IMR-90 (cell line): Measurements from ENCODE around the gene TNK2. TPM values are rescaled to one million over a fixed set of nuclear protein-coding genes. Genes with fewer than 3 reads are reported as not detected.

Experiments
- ATAC-seq: fragments of 200-7000 bp; cut with Tn5 transposase; 2 replicates; pipeline ENCODE4 v1.9.1; 2020; ENCODE audit warnings: low read depth, mild to moderate bottlenecking, moderate library complexity
- BruUV-seq: library from RNA; stranded (reverse); fragments of 400-500 nt; replicated peaks from 2 replicates; lab custom pipeline; 2021; lab: Mats Ljungman, UMichigan
- CTCF ChIA-PET: fragments of 300-600 bp; formaldehyde crosslinking; extraction: SDS; loops from one replicate; lab custom pipeline; 2021; ENCODE audit warnings: antibody characterized with exemption; lab: Yijun Ruan, JAX
- POLR2A ChIA-PET: fragments of 300-600 bp; sonication (Branson Sonifier 250); formaldehyde crosslinking; loops from one replicate; lab custom pipeline; 2022; ENCODE audit warnings: antibody characterized with exemption; ENCODE audit not compliant: unreplicated experiment; lab: Charles Lee
- DNase-seq: peaks from one replicate; pipeline ENCODE4 v3.0.0; 2013
- H2AFZ ChIP-seq: replicated peaks from 2 replicates; pipeline ENCODE3; 2013; ENCODE audit warnings: low read length, mild to moderate bottlenecking; ENCODE audit not compliant: poor library complexity
- H2AK5ac ChIP-seq: 2 replicates; pipeline ENCODE4 v1.6.1; 2013; ENCODE audit warnings: low read depth, low read length, inconsistent platforms
- H2AK9ac ChIP-seq: replicated peaks from 2 replicates; pipeline ENCODE3; 2013; ENCODE audit warnings: mild to moderate bottlenecking, low read depth, low read length, moderate library complexity; ENCODE audit not compliant: poor library complexity
- H2BK120ac ChIP-seq: 2 replicates; pipeline ENCODE4 v1.6.1; 2013; ENCODE audit warnings: low read depth, low read length, inconsistent platforms
- H2BK15ac ChIP-seq: 3 replicates; pipeline ENCODE4 v1.6.1; 2013; ENCODE audit warnings: low read depth, low read length, inconsistent platforms
- H2BK20ac ChIP-seq: 2 replicates; pipeline ENCODE4 v1.6.1; 2013; ENCODE audit warnings: low read depth, mild to moderate bottlenecking, inconsistent platforms, low read length, moderate library complexity
- H2BK5ac ChIP-seq: 2 replicates; pipeline ENCODE4 v1.6.1; 2013; ENCODE audit warnings: mild to moderate bottlenecking, low read depth, low read length, inconsistent platforms; ENCODE audit not compliant: poor library complexity, severe bottlenecking
- H3K14ac ChIP-seq: replicated peaks from 2 replicates; pipeline ENCODE4 v1.6.1; 2013; ENCODE audit warnings: low read depth, low read length, inconsistent platforms
- H3K18ac ChIP-seq: 2 replicates; pipeline ENCODE4 v1.6.1; 2013; ENCODE audit warnings: low read depth, low read length, control low read depth
- H3K23ac ChIP-seq: 2 replicates; pipeline ENCODE4 v1.6.1; 2013; ENCODE audit warnings: low read depth, low read length, inconsistent platforms
- H3K27ac ChIP-seq: 2 replicates; pipeline ENCODE4 v1.5.1; 2013; ENCODE audit warnings: mild to moderate bottlenecking, control low read depth, low read length; ENCODE audit not compliant: insufficient read depth
- H3K27me3 ChIP-seq: 2 replicates; pipeline ENCODE4 v1.6.1; 2013; ENCODE audit warnings: low read length; ENCODE audit not compliant: control insufficient read depth, insufficient read depth
- H3K36me3 ChIP-seq: 2 replicates; pipeline ENCODE4 v1.6.1; 2013; ENCODE audit warnings: low read length, mixed read lengths; ENCODE audit not compliant: control insufficient read depth, insufficient read depth
- H3K4ac ChIP-seq: 2 replicates; pipeline ENCODE4 v1.6.1; 2013; ENCODE audit warnings: low read depth, low read length, inconsistent platforms
- H3K4me1 ChIP-seq: 2 replicates; pipeline ENCODE4 v1.6.1; 2013; ENCODE audit warnings: low read length, mixed read lengths; ENCODE audit not compliant: control insufficient read depth, insufficient read depth
- H3K4me2 ChIP-seq: 2 replicates; pipeline ENCODE4 v1.6.1; 2013; ENCODE audit warnings: low read depth, mild to moderate bottlenecking, control low read depth, low read length, moderate library complexity
- H3K4me3 ChIP-seq: 2 replicates; pipeline ENCODE4 v1.5.1; 2013; ENCODE audit warnings: low read depth, mild to moderate bottlenecking, control low read depth, low read length, moderate library complexity; ENCODE audit not compliant: insufficient read depth
- H3K56ac ChIP-seq: 2 replicates; pipeline ENCODE4 v1.6.1; 2013; ENCODE audit warnings: low read length, inconsistent platforms; ENCODE audit not compliant: insufficient read depth; ENCODE audit errors: extremely low read depth
- H3K79me1 ChIP-seq, 2 experiments: 2 replicates each; pipeline ENCODE4 v1.6.1; 2013; ENCODE audit warnings: low read length in 2 of 2, inconsistent platforms in 1 of 2, low read depth in 1 of 2
- H3K9ac ChIP-seq: 2 replicates; pipeline ENCODE4 v1.6.1; 2013; ENCODE audit warnings: low read depth, low read length, control low read depth
- H3K9me1 ChIP-seq: 2 replicates; pipeline ENCODE4 v1.6.1; 2013; ENCODE audit warnings: low read length, inconsistent platforms; ENCODE audit not compliant: insufficient read depth
- H3K9me3 ChIP-seq: 2 replicates; pipeline ENCODE4 v1.6.1; 2013; ENCODE audit warnings: low read length; ENCODE audit not compliant: control insufficient read depth, insufficient read depth
- H4K20me1 ChIP-seq: 2 replicates; pipeline ENCODE4 v1.6.1; 2013; ENCODE audit warnings: low read length, inconsistent platforms; ENCODE audit not compliant: insufficient read depth
- H4K5ac ChIP-seq: 2 replicates; pipeline ENCODE4 v1.6.1; 2013; ENCODE audit warnings: mild to moderate bottlenecking, low read depth, low read length, control low read depth
- H4K8ac ChIP-seq, 2 experiments: 2 replicates each; pipeline ENCODE4 v1.6.1; 2013; ENCODE audit warnings: low read depth in 2 of 2, low read length in 2 of 2, control low read depth in 1 of 2, inconsistent platforms in 1 of 2
- H4K91ac ChIP-seq: 2 replicates; pipeline ENCODE4 v1.6.1; 2013; ENCODE audit warnings: low read depth, low read length, inconsistent platforms; ENCODE audit not compliant: insufficient read depth
- BHLHE40 ChIP-seq: fragments of 150-350 bp; IDR thresholded peaks from 2 replicates; pipeline ENCODE4 v1.6.1; 2016; ENCODE audit warnings: mild to moderate bottlenecking, low read depth, low read length
- CEBPB ChIP-seq: IDR thresholded peaks from 2 replicates; pipeline ENCODE4 v1.6.1; 2012; ENCODE audit warnings: low read depth, low read length, improper control_type of control experiment
- CHD1 ChIP-seq: IDR thresholded peaks from 2 replicates; pipeline ENCODE4 v1.6.1; 2012; ENCODE audit warnings: low read depth, low read length, improper control_type of control experiment
- CTCF ChIP-seq: conservative IDR thresholded peaks from 2 replicates; pipeline ENCODE4 v1.5.1; 2012; ENCODE audit warnings: mild to moderate bottlenecking, low read depth, low read length, improper control_type of control experiment
- ELK1 ChIP-seq: fragments of 150-350 bp; IDR thresholded peaks from 2 replicates; pipeline ENCODE4 v1.6.1; 2016; ENCODE audit warnings: low read depth, mild to moderate bottlenecking, low read length, moderate library complexity, borderline replicate concordance
- MAFK ChIP-seq: IDR thresholded peaks from 2 replicates; pipeline ENCODE4 v1.6.1; 2012; ENCODE audit warnings: low read depth, low read length, improper control_type of control experiment
- MAZ ChIP-seq: IDR thresholded peaks from 2 replicates; pipeline ENCODE4 v1.6.1; 2012; ENCODE audit warnings: low read depth, mild to moderate bottlenecking, low read length, improper control_type of control experiment, moderate library complexity, borderline replicate concordance
- MXI1 ChIP-seq: IDR thresholded peaks from 2 replicates; pipeline ENCODE4 v1.6.1; 2012; ENCODE audit warnings: low read depth, mild to moderate bottlenecking, low read length, moderate library complexity, borderline replicate concordance
- NFE2L2 ChIP-seq: fragments of 150-350 bp; IDR thresholded peaks from 2 replicates; pipeline ENCODE4 v1.6.1; 2016; ENCODE audit warnings: low read depth, mild to moderate bottlenecking, low read length
- RCOR1 ChIP-seq: IDR thresholded peaks from 2 replicates; pipeline ENCODE4 v1.6.1; 2012; ENCODE audit warnings: mild to moderate bottlenecking, low read length, improper control_type of control experiment; ENCODE audit not compliant: insufficient replicate concordance
- RFX5 ChIP-seq: IDR thresholded peaks from 2 replicates; pipeline ENCODE4 v1.8.0; 2012; ENCODE audit warnings: low read depth, mild to moderate bottlenecking, low read length, moderate library complexity
- SMC3 ChIP-seq: fragments of 150-350 bp; IDR thresholded peaks from 2 replicates; pipeline ENCODE4 v1.6.1; 2016; ENCODE audit warnings: low read depth, mild to moderate bottlenecking, antibody characterized with exemption, low read length, moderate library complexity
- USF2 ChIP-seq: fragments of 150-350 bp; IDR thresholded peaks from 2 replicates; pipeline ENCODE4 v1.6.1; 2017; ENCODE audit warnings: mild to moderate bottlenecking, antibody characterized with exemption, low read length, low read depth
- WGBS, 2 experiments: methylation state at CpG; one replicate each; pipeline versions ENCODE4 v1.1.5 to v1.1.7; 2013; ENCODE audit warnings: missing lambda C conversion rate in 2 of 2; ENCODE audit not compliant: insufficient read length in 1 of 2; ENCODE audit errors: extremely low coverage in 2 of 2; 5-methylcytosine and 5-hydroxymethylcytosine counted together
- dilution Hi-C: fragments of 300-500 bp; cut with HindIII; formaldehyde crosslinking; loops from one replicate; pipeline ENCODE4 v1.14.3; 2018; ENCODE audit warnings: low sequenced_read_pairs; ENCODE audit not compliant: unreplicated experiment
- in situ Hi-C: fragments of 300-500 bp; cut with MboI; formaldehyde crosslinking; loops from 3 replicates; pipeline ENCODE4 v1.14.3; 2019; ENCODE audit warnings: low sequenced_read_pairs, inconsistent platforms, mixed read lengths
- intact Hi-C: fragments of 100-400 bp; cut with micrococcal nuclease; formaldehyde crosslinking; loops from 2 replicates; pipeline ENCODE4 v1.10.0; 2022
- polyA plus RNA-seq, 3 experiments: library from polyadenylated mRNA; depleted of rRNA; stranded (reverse); fragments of >200 nt; gene quantifications; 2 replicates each; pipeline ENCODE4 v1.2.3, GENCODE V29; 2012; ENCODE audit warnings: low replicate concordance in 1 of 3
- total RNA-seq: library from RNA; depleted of rRNA; stranded (reverse); fragments of >200 nt; gene quantifications from 2 replicates; pipeline ENCODE4 v1.2.3, GENCODE V29; 2012

The TNK2 gene
- total and polyA plus RNA-seq, 2 of the 4 experiments (the other 2 are of a cell fraction), result 2.2 to 13.8 TPM

- Histone ChIP-seq H3K4me2 (no peak overlapping the region), H4K8ac (no peak overlapping the region), H3K18ac (no peak overlapping the region), H3K27ac (no peak overlapping the region), H2BK20ac (no peak overlapping the region), H4K20me1 (no peaks in the 10 kb centered on the region), H4K5ac (no peak overlapping the region), H3K56ac (no peak overlapping the region), H2BK120ac (no peak overlapping the region), H3K9me1 (no peaks in the 10 kb centered on the region), H3K4me1 (no peaks in the 10 kb centered on the region), H3K9ac (no peak overlapping the region), H2BK15ac (no peak overlapping the region), H3K23ac (no peak overlapping the region), H2AFZ (no peak overlapping the region), H3K4me3 (no peak overlapping the region), H3K14ac (no peak overlapping the region), H3K4ac (no peak overlapping the region), H2BK5ac (no peak overlapping the region), H4K91ac (no peak overlapping the region), H3K27me3 (peaks cover 35% of the 10 kb centered on the region), H2AK5ac (no peak overlapping the region), H3K9me3 (no peaks in the 10 kb centered on the region), H2AK9ac (no peak overlapping the region), H3K36me3 (no peaks in the 10 kb centered on the region), H3K79me1 (no peaks in the 10 kb centered on the region)
- in situ Hi-C loops, result no loop called here
- TF ChIP-seq RCOR1, result no peak
- TF ChIP-seq MAZ, result no peak
- no peak for TF ChIP-seq NFE2L2
- TF ChIP-seq CEBPB, result no peak
- TF ChIP-seq MAFK, result no peak
- no peak for TF ChIP-seq ELK1
- TF ChIP-seq RFX5, result no peak
- TF ChIP-seq BHLHE40, result no peak
- TF ChIP-seq SMC3, result no peak
- TF ChIP-seq USF2, result no peak
- TF ChIP-seq MXI1, result no peak
- TF ChIP-seq CHD1, result no peak
- no peak for TF ChIP-seq CTCF
- WGBS, 2 experiments, result no CpG with 5 or more reads among the region's 17 CpGs
- dilution Hi-C loops, result no loop called here
- ChIA-PET POLR2A (no interaction called here), CTCF (no interaction called here)
- no TSS peak for BruUV-seq
- no peak for DNase-seq
- intact Hi-C loops, result no loop called here
- no peak for ATAC-seq
Measured at GRCh38 chr3:195817578-195818135, 90.7 kb downstream of the TNK2 start.
